GM12801 (cell line): ENCODE data around the gene TOMM5.

Experiments
- CTCF ChIP-seq: IDR thresholded peaks from one replicate; pipeline ENCODE4 v1.5.1; 2011; ENCODE audit warnings: control low read depth; ENCODE audit not compliant: insufficient read length; ENCODE audit errors: extremely low read depth

The TOMM5 gene

GRCh38 chr9:37611014-37611413 is 18.6 kb upstream of the TOMM5 start:
- TF ChIP-seq CTCF, result no peak

- TF ChIP-seq CTCF, result no peak
These were observed 17.5 kb upstream of the TOMM5 start for GRCh38 chr9:37609735-37610397.

- no peak for TF ChIP-seq CTCF
These were observed 15.9 kb upstream of the TOMM5 start for GRCh38 chr9:37608250-37608649.

GRCh38 chr9:37604296-37604695 is 11.9 kb upstream of the TOMM5 start:
- no peak for TF ChIP-seq CTCF

GRCh38 chr9:37602817-37603216 is 10.4 kb upstream of the TOMM5 start:
- TF ChIP-seq CTCF, result no peak

- TF ChIP-seq CTCF, result no peak
These were observed 4.1 kb upstream of the TOMM5 start for GRCh38 chr9:37596504-37596903.

- no peak for TF ChIP-seq CTCF
These were observed 1.6 kb upstream of the TOMM5 start for GRCh38 chr9:37593883-37594448.
